Measurements from ENCODE around the gene KCNK18.

KCNK18 gene

GRCh38 chr10:117237401-117237991, 40.2 kb downstream of the KCNK18 start:
- ATAC-seq, result no peak
- TF ChIP-seq, protein P1, sequence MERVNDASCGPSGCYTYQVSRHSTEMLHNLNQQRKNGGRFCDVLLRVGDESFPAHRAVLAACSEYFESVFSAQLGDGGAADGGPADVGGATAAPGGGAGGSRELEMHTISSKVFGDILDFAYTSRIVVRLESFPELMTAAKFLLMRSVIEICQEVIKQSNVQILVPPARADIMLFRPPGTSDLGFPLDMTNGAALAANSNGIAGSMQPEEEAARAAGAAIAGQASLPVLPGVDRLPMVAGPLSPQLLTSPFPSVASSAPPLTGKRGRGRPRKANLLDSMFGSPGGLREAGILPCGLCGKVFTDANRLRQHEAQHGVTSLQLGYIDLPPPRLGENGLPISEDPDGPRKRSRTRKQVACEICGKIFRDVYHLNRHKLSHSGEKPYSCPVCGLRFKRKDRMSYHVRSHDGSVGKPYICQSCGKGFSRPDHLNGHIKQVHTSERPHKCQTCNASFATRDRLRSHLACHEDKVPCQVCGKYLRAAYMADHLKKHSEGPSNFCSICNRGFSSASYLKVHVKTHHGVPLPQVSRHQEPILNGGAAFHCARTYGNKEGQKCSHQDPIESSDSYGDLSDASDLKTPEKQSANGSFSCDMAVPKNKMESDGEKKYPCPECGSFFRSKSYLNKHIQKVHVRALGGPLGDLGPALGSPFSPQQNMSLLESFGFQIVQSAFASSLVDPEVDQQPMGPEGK (CRISPR knock-in tag; IDR thresholded peaks at IDR 0.05; ENCODE audit: borderline replicate concordance), result no peak
- no peak for TF ChIP-seq GLIS3 (CRISPR knock-in tag; IDR thresholded peaks at IDR 0.05)
- no peak for TF ChIP-seq TCF4 (CRISPR knock-in tag; IDR thresholded peaks at IDR 0.05; ENCODE audit: borderline replicate concordance)
- no peak for TF ChIP-seq ESRRG (CRISPR knock-in tag; IDR thresholded peaks at IDR 0.05)
- no peak for TF ChIP-seq SNAI2 (CRISPR knock-in tag; IDR thresholded peaks at IDR 0.05)
- TF ChIP-seq, protein P2, sequence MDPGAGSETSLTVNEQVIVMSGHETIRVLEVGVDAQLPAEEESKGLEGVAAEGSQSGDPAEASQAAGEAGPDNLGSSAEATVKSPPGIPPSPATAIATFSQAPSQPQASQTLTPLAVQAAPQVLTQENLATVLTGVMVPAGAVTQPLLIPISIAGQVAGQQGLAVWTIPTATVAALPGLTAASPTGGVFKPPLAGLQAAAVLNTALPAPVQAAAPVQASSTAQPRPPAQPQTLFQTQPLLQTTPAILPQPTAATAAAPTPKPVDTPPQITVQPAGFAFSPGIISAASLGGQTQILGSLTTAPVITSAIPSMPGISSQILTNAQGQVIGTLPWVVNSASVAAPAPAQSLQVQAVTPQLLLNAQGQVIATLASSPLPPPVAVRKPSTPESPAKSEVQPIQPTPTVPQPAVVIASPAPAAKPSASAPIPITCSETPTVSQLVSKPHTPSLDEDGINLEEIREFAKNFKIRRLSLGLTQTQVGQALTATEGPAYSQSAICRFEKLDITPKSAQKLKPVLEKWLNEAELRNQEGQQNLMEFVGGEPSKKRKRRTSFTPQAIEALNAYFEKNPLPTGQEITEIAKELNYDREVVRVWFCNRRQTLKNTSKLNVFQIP (CRISPR knock-in tag; IDR thresholded peaks at IDR 0.05; ENCODE audit: borderline replicate concordance, low read depth), result no peak
- TF ChIP-seq ZFP30 (CRISPR knock-in tag; IDR thresholded peaks at IDR 0.05), result no peak
- no peak for TF ChIP-seq BACH2 (CRISPR knock-in tag; IDR thresholded peaks at IDR 0.05; ENCODE audit: borderline replicate concordance)
- TF ChIP-seq ZNF8 (CRISPR knock-in tag; IDR thresholded peaks at IDR 0.05), result no peak
- no peak for TF ChIP-seq TSHZ2 (CRISPR knock-in tag; IDR thresholded peaks at IDR 0.05)
- no peak for TF ChIP-seq ISL1 (CRISPR knock-in tag; IDR thresholded peaks at IDR 0.05)
- no peak for TF ChIP-seq ZC3H10 (CRISPR knock-in tag; IDR thresholded peaks at IDR 0.05)
- TF ChIP-seq CSDC2 (CRISPR knock-in tag; IDR thresholded peaks at IDR 0.05), result no peak
- TF ChIP-seq, protein P3, sequence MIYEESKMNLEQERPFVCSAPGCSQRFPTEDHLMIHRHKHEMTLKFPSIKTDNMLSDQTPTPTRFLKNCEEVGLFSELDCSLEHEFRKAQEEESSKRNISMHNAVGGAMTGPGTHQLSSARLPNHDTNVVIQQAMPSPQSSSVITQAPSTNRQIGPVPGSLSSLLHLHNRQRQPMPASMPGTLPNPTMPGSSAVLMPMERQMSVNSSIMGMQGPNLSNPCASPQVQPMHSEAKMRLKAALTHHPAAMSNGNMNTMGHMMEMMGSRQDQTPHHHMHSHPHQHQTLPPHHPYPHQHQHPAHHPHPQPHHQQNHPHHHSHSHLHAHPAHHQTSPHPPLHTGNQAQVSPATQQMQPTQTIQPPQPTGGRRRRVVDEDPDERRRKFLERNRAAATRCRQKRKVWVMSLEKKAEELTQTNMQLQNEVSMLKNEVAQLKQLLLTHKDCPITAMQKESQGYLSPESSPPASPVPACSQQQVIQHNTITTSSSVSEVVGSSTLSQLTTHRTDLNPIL (CRISPR knock-in tag; IDR thresholded peaks at IDR 0.05; ENCODE audit: low read depth), result no peak
- no peak for TF ChIP-seq TOX (CRISPR knock-in tag; IDR thresholded peaks at IDR 0.05; ENCODE audit: borderline replicate concordance)
- TF ChIP-seq OSR1 (CRISPR knock-in tag; IDR thresholded peaks at IDR 0.05), result no peak

DNA sequence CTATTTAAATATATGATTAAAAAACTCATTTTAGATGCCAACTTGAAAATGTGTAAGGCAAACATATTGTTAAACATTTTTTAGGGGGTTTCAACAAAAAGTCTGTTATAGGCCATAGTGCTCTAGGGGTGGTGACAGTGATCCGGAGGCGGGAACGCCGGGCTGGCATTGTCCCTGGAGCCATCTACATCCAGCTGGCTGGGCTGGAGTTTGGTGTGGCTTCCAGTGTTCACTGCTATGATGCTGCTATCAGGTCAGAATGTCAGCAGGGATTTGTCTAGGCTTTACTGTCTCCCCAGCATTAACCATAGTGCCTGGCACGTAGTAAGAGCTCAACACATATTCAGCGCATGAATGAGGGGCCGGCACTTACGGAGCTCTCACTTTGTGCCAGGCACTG, 41.8 kb downstream of the KCNK18 start:
- TF ChIP-seq ZNF565 (CRISPR knock-in tag; conservative IDR thresholded peaks at IDR 0.05; ENCODE audit: low read depth) (no peak), ZNF70 (CRISPR knock-in tag; IDR thresholded peaks at IDR 0.05) (no peak), ZFP30 (CRISPR knock-in tag; IDR thresholded peaks at IDR 0.05) (no peak), BACH2 (CRISPR knock-in tag; IDR thresholded peaks at IDR 0.05; ENCODE audit: borderline replicate concordance) (no peak), OSR1 (CRISPR knock-in tag; IDR thresholded peaks at IDR 0.05) (no peak), PPARA (CRISPR knock-in tag; IDR thresholded peaks at IDR 0.05; ENCODE audit: borderline replicate concordance) (no peak), TOX (CRISPR knock-in tag; IDR thresholded peaks at IDR 0.05; ENCODE audit: borderline replicate concordance) (no peak), ARNTL (CRISPR knock-in tag; IDR thresholded peaks at IDR 0.05; ENCODE audit: borderline replicate concordance, low read depth) (no peak), TCF4 (CRISPR knock-in tag; IDR thresholded peaks at IDR 0.05; ENCODE audit: borderline replicate concordance) (no peak), ZFP3 (CRISPR knock-in tag; IDR thresholded peaks at IDR 0.05) (no peak), ZNF8 (CRISPR knock-in tag; IDR thresholded peaks at IDR 0.05) (no peak)
- TF ChIP-seq, protein P3 (CRISPR knock-in tag; IDR thresholded peaks at IDR 0.05; ENCODE audit: low read depth), result no peak
- TF ChIP-seq, protein P2 (CRISPR knock-in tag; IDR thresholded peaks at IDR 0.05; ENCODE audit: borderline replicate concordance, low read depth), result no peak
- ATAC-seq, result no peak
